NCI-H1092 (cell line): ENCODE measurements around the gene CRTC3.
"Not testable (repeated sequence)": the region's sequence is repeated elsewhere in the genome, so short reads cannot be mapped to it uniquely, and the experiment has no call there.

ENCODE experiments used
- DNase-seq: peaks from one replicate; lab custom pipeline; 2025; lab: John Stamatoyannopoulos, UW

The CRTC3 gene

DNA sequence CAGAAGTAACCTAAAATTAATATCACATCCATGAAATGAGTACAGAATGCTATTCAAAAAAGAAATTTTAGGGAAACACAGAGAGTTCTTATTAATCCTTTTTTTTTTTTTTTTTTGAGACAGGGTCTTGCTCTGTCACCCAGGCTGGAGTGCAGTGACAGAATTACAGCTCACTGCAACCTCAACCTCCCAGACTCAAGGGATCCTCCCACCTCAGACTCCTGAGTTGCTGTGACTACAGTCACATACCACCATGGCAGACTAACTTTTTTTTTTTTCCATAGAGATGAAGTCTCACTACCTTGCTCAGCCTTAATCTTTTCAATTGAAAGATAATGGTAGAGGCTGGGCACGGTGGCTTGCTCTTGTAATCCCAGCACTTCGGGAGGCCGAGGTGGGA is 6.3 kb upstream of the CRTC3 start:
- DNase-seq = no peak

- DNase-seq = not testable (repeated sequence)
Measured at GRCh38 chr15:90524018-90524803, 5.5 kb upstream of the CRTC3 start.

GRCh38 chr15:90529011-90529370 is 732 bp upstream of the CRTC3 start:
- DNase-seq = no peak

- DNase-seq = no peak
Measured at GRCh38 chr15:90530250-90531051, 728 bp downstream of the CRTC3 start.

DNA sequence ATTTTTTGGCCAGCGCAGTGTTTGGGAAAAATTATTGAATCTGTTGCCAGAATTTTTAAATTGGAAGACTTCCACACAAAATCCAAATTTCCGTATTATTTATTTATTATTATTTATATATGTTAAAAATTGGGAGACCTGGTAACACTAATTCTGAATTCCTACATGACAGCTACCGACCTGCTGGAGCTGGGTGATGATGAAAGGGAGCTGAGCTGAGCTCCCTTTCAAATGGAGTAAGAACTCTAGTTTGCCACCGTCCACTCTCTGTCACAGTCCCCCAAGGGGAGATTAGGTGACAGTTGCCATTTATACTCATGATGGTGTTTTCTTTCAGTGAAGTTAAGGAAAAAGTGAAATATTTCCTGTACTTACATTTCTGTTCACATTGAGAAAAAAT is 1.4 kb downstream of the CRTC3 start:
- no peak for DNase-seq

GRCh38 chr15:90535254-90535653 is 5.5 kb downstream of the CRTC3 start:
- DNase-seq = no peak

DNA sequence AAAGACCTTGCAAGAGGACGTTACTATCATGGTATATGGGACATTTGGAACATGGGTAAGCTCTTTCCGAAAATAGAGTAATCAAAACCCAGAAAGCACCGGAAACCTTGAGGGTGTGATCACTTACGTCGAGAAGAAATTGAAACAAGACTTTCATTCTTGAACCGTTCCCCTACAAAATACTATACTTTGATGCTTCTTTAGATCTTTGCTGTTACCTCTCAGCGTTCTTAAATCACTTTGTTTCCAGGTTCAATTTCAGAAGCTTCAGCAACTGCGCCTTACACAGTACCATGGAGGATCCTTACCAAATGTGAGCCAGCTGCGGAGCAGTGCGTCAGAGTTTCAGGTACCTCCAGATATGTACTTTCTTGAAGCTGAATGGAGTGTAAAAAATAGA is 10.1 kb downstream of the CRTC3 start:
- no peak for DNase-seq

GRCh38 chr15:90540768-90541167 is 11.0 kb downstream of the CRTC3 start:
- no peak for DNase-seq

- no peak for DNase-seq
Measured at GRCh38 chr15:90545095-90545494, 15.4 kb downstream of the CRTC3 start.

DNA sequence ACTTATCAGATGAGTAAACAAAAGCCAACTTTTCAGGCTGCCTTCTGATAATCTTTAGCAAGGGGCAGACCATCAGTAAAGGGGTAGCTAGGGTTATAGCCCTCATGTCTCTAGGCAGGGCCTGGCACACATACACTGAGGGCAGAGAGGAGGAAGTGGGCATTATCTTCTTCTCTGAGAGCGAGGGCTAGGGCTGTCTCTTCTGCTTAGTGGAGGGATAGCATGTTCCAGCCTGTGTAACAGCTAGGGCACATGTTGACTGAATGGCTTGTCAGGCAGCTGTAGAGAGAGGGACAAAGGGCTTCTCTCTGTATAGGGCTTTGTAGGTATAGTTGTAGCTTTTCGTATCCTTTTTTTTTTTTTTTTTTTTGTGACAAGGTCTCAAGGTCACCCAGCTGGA is 17.8 kb downstream of the CRTC3 start:
- no peak for DNase-seq

GRCh38 chr15:90550919-90551318 is 21.2 kb downstream of the CRTC3 start:
- DNase-seq = no peak

GRCh38 chr15:90552162-90552928 is 22.6 kb downstream of the CRTC3 start:
- DNase-seq = no peak

- no peak for DNase-seq
Measured at GRCh38 chr15:90552929-90553211, 23.1 kb downstream of the CRTC3 start.

DNA sequence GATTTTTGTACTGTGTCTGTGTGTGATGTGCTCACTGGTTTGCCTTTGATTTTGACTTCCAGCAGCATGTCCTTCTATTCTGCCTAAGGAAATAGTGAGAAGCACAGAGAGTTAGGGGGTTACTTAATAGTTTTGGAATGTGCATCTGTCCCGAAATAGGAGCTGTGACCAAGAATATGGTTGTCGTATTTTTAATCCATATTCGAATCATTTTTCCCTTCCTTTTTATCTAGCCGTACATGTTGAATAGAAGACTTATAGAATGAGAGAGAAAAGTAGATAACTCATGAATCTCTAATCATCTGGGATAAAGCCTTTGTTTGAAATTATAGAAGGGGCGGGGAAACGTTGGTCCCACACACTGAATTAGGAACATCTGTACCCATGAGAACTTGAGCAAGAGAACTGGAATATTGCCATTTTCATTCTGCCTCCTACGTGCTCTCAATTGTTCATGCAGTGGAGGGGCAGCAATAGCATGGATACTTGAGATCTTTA is 23.6 kb downstream of the CRTC3 start:
- DNase-seq = no peak

- peak; percentile 68 for DNase-seq
Measured at GRCh38 chr15:90557186-90558084, 27.7 kb downstream of the CRTC3 start.

DNA sequence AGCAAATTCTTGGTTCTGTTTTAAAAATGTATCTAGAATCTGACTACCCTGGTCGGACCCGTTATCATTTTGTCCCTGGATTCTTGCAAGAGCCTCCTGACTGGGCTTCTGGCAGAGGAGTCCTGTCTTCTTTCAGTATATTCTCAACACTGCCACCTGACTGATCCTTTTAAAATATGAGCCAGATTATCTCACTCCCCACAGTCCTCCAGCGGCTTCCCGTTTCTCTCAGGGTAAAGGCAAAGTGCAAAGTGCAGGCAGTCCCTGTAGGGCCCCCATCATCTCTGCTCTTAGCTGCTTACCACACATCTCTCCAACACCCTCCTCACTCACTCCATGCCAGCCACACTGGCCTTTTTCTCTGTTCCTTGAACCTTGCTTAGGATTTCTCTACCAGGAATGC is 28.4 kb downstream of the CRTC3 start:
- no peak for DNase-seq

DNA sequence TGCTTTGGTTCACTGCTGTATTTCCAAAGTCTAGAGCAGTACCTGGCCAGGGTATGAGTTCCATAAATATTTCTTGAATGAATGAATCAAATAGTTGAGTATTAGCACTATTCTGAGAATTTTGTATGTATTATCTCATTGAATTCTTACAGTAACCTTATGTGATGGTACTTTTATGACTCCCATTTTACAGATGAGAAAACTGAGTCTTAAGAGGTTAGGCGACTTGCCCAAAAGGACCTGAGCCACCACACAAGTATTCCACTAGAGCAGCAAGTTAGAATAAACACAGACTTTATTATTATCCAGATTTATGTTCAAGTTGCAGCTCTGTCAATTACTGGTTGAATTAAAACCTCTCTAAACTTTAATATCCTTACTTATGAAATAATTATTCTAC is 29.4 kb downstream of the CRTC3 start:
- no peak for DNase-seq

GRCh38 chr15:90560229-90560776 is 30.6 kb downstream of the CRTC3 start:
- no peak for DNase-seq

- no peak for DNase-seq
Measured at GRCh38 chr15:90561344-90562244, 31.9 kb downstream of the CRTC3 start.

- no peak for DNase-seq
Measured at GRCh38 chr15:90562669-90563068, 32.9 kb downstream of the CRTC3 start.
